ENCODE data around the gene CNKSR2. TPM values are rescaled to one million over a fixed set of nuclear protein-coding genes. Genes with fewer than 3 reads are reported as not detected.
A peak's percentile ranks its signal among the peaks of the same experiment; 100 is the strongest.
"Not testable (repeated sequence)": the region's sequence is repeated elsewhere in the genome, so short reads cannot be mapped to it uniquely, and the experiment has no call there.

CNKSR2 gene
- total RNA-seq, 1 experiment from 2014 or later = 1.5 TPM

GRCh38 chrX:21481761-21482160 lies 107.5 kb downstream of the CNKSR2 start:
- no peak for DNase-seq (ENCODE audit: low spot score)
- intact Hi-C loops (cut with micrococcal nuclease; ENCODE audit: unreplicated experiment) = no loop called here
- H3K9me3 ChIP-seq (ENCODE audit: low read depth, low read length, poor library complexity, severe bottlenecking) = no peaks in the 10 kb centered on the region
- no peak overlapping the region for H3K4me3 ChIP-seq (ENCODE audit: low read depth, low read length, poor library complexity, severe bottlenecking)
- H3K27me3 ChIP-seq (replicated peaks; ENCODE audit: insufficient read depth, low read depth, low read length, poor library complexity) = no peaks in the 10 kb centered on the region
- H3K27ac ChIP-seq (ENCODE audit: low read depth, low read length, poor library complexity, severe bottlenecking) = no peak overlapping the region
- no TSS peak for BruUV-seq (replicated peaks)
- TF ChIP-seq EZH2 (IDR thresholded peaks at IDR 0.05; ENCODE audit: borderline replicate concordance, low read depth, low read length, poor library complexity, severe bottlenecking) = no peak
- no peak for TF ChIP-seq CTCF (conservative IDR thresholded peaks at IDR 0.05; ENCODE audit: low read depth, low read length)
- H3K4me1 ChIP-seq (ENCODE audit: insufficient read depth, low read length, poor library complexity, severe bottlenecking) = no peaks in the 10 kb centered on the region
- ChIA-PET POLR2A (ENCODE audit: low non-redundant PET) (no interaction called here), CTCF (no interaction called here)
- no peaks in the 10 kb centered on the region for H3K36me3 ChIP-seq (ENCODE audit: insufficient read depth, low read length, poor library complexity, severe bottlenecking)

GRCh38 chrX:21484051-21484450 lies 109.8 kb downstream of the CNKSR2 start:
- intact Hi-C loops (cut with micrococcal nuclease; ENCODE audit: unreplicated experiment); POLR2A ChIA-PET (ENCODE audit: low non-redundant PET); CTCF ChIA-PET: not testable (repeated sequence)

GRCh38 chrX:21487832-21488231 lies 113.6 kb downstream of the CNKSR2 start:
- Histone ChIP-seq H3K4me3 (ENCODE audit: low read depth, low read length, poor library complexity, severe bottlenecking) (no peak overlapping the region), H3K4me1 (ENCODE audit: insufficient read depth, low read length, poor library complexity, severe bottlenecking) (no peaks in the 10 kb centered on the region), H3K9me3 (ENCODE audit: low read depth, low read length, poor library complexity, severe bottlenecking) (no peaks in the 10 kb centered on the region), H3K27ac (ENCODE audit: low read depth, low read length, poor library complexity, severe bottlenecking) (no peak overlapping the region), H3K27me3 (replicated peaks; ENCODE audit: insufficient read depth, low read depth, low read length, poor library complexity) (no peaks in the 10 kb centered on the region), H3K36me3 (ENCODE audit: insufficient read depth, low read length, poor library complexity, severe bottlenecking) (no peaks in the 10 kb centered on the region)
- TF ChIP-seq EZH2 (IDR thresholded peaks at IDR 0.05; ENCODE audit: borderline replicate concordance, low read depth, low read length, poor library complexity, severe bottlenecking) (no peak), CTCF (conservative IDR thresholded peaks at IDR 0.05; ENCODE audit: low read depth, low read length) (no peak)
- POLR2A ChIA-PET (ENCODE audit: low non-redundant PET) = no interaction called here
- CTCF ChIA-PET = no interaction called here
- DNase-seq (ENCODE audit: low spot score) = peak; percentile 62
- intact Hi-C loops (cut with micrococcal nuclease; ENCODE audit: unreplicated experiment) = no loop called here
- BruUV-seq (replicated peaks) = no TSS peak

More at GRCh38 chrX:21484051-21484450, 109.8 kb downstream of the CNKSR2 start:
- H3K27me3 ChIP-seq (replicated peaks; ENCODE audit: insufficient read depth, low read depth, low read length, poor library complexity); H3K36me3 ChIP-seq (ENCODE audit: insufficient read depth, low read length, poor library complexity, severe bottlenecking); H3K27ac ChIP-seq (ENCODE audit: low read depth, low read length, poor library complexity, severe bottlenecking); H3K9me3 ChIP-seq (ENCODE audit: low read depth, low read length, poor library complexity, severe bottlenecking); H3K4me3 ChIP-seq (ENCODE audit: low read depth, low read length, poor library complexity, severe bottlenecking); BruUV-seq (replicated peaks); H3K4me1 ChIP-seq (ENCODE audit: insufficient read depth, low read length, poor library complexity, severe bottlenecking); DNase-seq (ENCODE audit: low spot score): not testable (repeated sequence)

- ChIA-PET CTCF (no interaction called here), POLR2A (ENCODE audit: low non-redundant PET) (no interaction called here)
- intact Hi-C loops (cut with micrococcal nuclease; ENCODE audit: unreplicated experiment) = loop anchor here (10.0 kb wide), 1 partner anchor 254 kb away; no protein-coding TSS in a partner anchor
- no peaks in the 10 kb centered on the region for H3K27me3 ChIP-seq (replicated peaks; ENCODE audit: insufficient read depth, low read depth, low read length, poor library complexity)
- H3K36me3 ChIP-seq (ENCODE audit: insufficient read depth, low read length, poor library complexity, severe bottlenecking) = no peaks in the 10 kb centered on the region
- DNase-seq (ENCODE audit: low spot score) = no peak
- no peak for TF ChIP-seq EZH2 (IDR thresholded peaks at IDR 0.05; ENCODE audit: borderline replicate concordance, low read depth, low read length, poor library complexity, severe bottlenecking)
- no peak for TF ChIP-seq CTCF (conservative IDR thresholded peaks at IDR 0.05; ENCODE audit: low read depth, low read length)
- no peaks in the 10 kb centered on the region for H3K4me1 ChIP-seq (ENCODE audit: insufficient read depth, low read length, poor library complexity, severe bottlenecking)
- BruUV-seq (replicated peaks) = no TSS peak
- H3K4me3 ChIP-seq (ENCODE audit: low read depth, low read length, poor library complexity, severe bottlenecking) = no peak overlapping the region
- H3K27ac ChIP-seq (ENCODE audit: low read depth, low read length, poor library complexity, severe bottlenecking) = no peak overlapping the region
- no peaks in the 10 kb centered on the region for H3K9me3 ChIP-seq (ENCODE audit: low read depth, low read length, poor library complexity, severe bottlenecking)
These were observed 116.1 kb downstream of the CNKSR2 start for GRCh38 chrX:21490341-21490740.

All from A673 (cell line).